GM18498 (cell line): Measurements from ENCODE around the gene IL1RAPL1.

ENCODE experiments used
- ATAC-seq: cut with Tn5 transposase; IDR thresholded peaks from one replicate; pipeline ENCODE4 v1.9.1; 2021; ENCODE audit warnings: mild to moderate bottlenecking, moderate library complexity; ENCODE audit not compliant: unreplicated experiment

Gene IL1RAPL1

GRCh38 chrX:28625223-28625622 is 38.0 kb downstream of the IL1RAPL1 start:
- ATAC-seq, result no peak

GRCh38 chrX:28626515-28626914 is 39.3 kb downstream of the IL1RAPL1 start:
- ATAC-seq, result no peak

GRCh38 chrX:28628120-28628519 is 40.9 kb downstream of the IL1RAPL1 start:
- no peak for ATAC-seq

- no peak for ATAC-seq
Measured at GRCh38 chrX:28638775-28639174, 51.5 kb downstream of the IL1RAPL1 start.

GRCh38 chrX:28639451-28639850 is 52.2 kb downstream of the IL1RAPL1 start:
- ATAC-seq, result no peak

GRCh38 chrX:28649541-28649940 is 62.3 kb downstream of the IL1RAPL1 start:
- ATAC-seq, result no peak

- no peak for ATAC-seq
Measured at GRCh38 chrX:28651186-28651585, 63.9 kb downstream of the IL1RAPL1 start.

- ATAC-seq, result no peak
Measured at GRCh38 chrX:28659269-28659668, 72.0 kb downstream of the IL1RAPL1 start.

- no peak for ATAC-seq
Measured at GRCh38 chrX:28665778-28666177, 78.5 kb downstream of the IL1RAPL1 start.

GRCh38 chrX:28668303-28668702 is 81.1 kb downstream of the IL1RAPL1 start:
- ATAC-seq, result no peak

GRCh38 chrX:28668957-28669356 is 81.7 kb downstream of the IL1RAPL1 start:
- no peak for ATAC-seq

- ATAC-seq, result no peak
Measured at GRCh38 chrX:28670074-28670473, 82.8 kb downstream of the IL1RAPL1 start.

- no peak for ATAC-seq
Measured at GRCh38 chrX:28675173-28675572, 87.9 kb downstream of the IL1RAPL1 start.

GRCh38 chrX:28693101-28693500 is 105.9 kb downstream of the IL1RAPL1 start:
- ATAC-seq, result no peak

- ATAC-seq, result no peak
Measured at GRCh38 chrX:28697732-28698131, 110.5 kb downstream of the IL1RAPL1 start.

GRCh38 chrX:28701222-28701621 is 114.0 kb downstream of the IL1RAPL1 start:
- no peak for ATAC-seq

- ATAC-seq, result no peak
Measured at GRCh38 chrX:28706964-28707363, 119.7 kb downstream of the IL1RAPL1 start.

GRCh38 chrX:28709421-28709820 is 122.2 kb downstream of the IL1RAPL1 start:
- ATAC-seq, result no peak

- no peak for ATAC-seq
Measured at GRCh38 chrX:28717864-28718263, 130.6 kb downstream of the IL1RAPL1 start.

GRCh38 chrX:28718450-28718849 is 131.2 kb downstream of the IL1RAPL1 start:
- ATAC-seq, result no peak

- ATAC-seq, result no peak
Measured at GRCh38 chrX:28719620-28720019, 132.4 kb downstream of the IL1RAPL1 start.

- ATAC-seq, result no peak
Measured at GRCh38 chrX:28752330-28752729, 165.1 kb downstream of the IL1RAPL1 start.

- no peak for ATAC-seq
Measured at GRCh38 chrX:28756175-28756574, 168.9 kb downstream of the IL1RAPL1 start.

GRCh38 chrX:28756647-28757046 is 169.4 kb downstream of the IL1RAPL1 start:
- no peak for ATAC-seq
